HepG2 (cell line): ENCODE results near the gene MICOS13. TPM values are rescaled to one million over a fixed set of nuclear protein-coding genes. Genes with fewer than 3 reads are reported as not detected.
A peak's percentile ranks its signal among the peaks of the same experiment; 100 is the strongest.

ENCODE experiments used
- ARNTL ChIP-seq: sonication (generic); formaldehyde crosslinking; IDR thresholded peaks from 2 replicates; pipeline ENCODE4 v1.4.0; 2020; ENCODE audit warnings: mild to moderate bottlenecking, missing genetic modification reagents
- BHLHE40 ChIP-seq: IDR thresholded peaks from 2 replicates; pipeline ENCODE4 v1.6.1; 2011; ENCODE audit warnings: low read length, improper control_type of control experiment
- CEBPG ChIP-seq: IDR thresholded peaks from 2 replicates; pipeline ENCODE4 v1.6.1; 2016
- KLF13 ChIP-seq: sonication (generic); formaldehyde crosslinking; IDR thresholded peaks from 2 replicates; pipeline ENCODE4 v1.4.0; 2020; ENCODE audit warnings: mild to moderate bottlenecking, missing genetic modification reagents
- MEIS1 ChIP-seq: sonication (generic); formaldehyde crosslinking; IDR thresholded peaks from 2 replicates; pipeline ENCODE4 v1.9.0; 2021; ENCODE audit warnings: mild to moderate bottlenecking, missing genetic modification reagents, moderate library complexity, borderline replicate concordance
- RXRA ChIP-seq: sonication (generic); formaldehyde crosslinking; IDR thresholded peaks from 2 replicates; pipeline ENCODE4 v1.5.1; 2020; ENCODE audit warnings: missing genetic modification reagents
- SKI ChIP-seq: fragments of 450-650 bp; IDR thresholded peaks from one replicate; pipeline ENCODE4 v1.6.1; 2018; ENCODE audit warnings: mild to moderate bottlenecking; ENCODE audit not compliant: partially characterized antibody
- TAF15 ChIP-seq: fragments of 200-400 bp; formaldehyde crosslinking; IDR thresholded peaks from one replicate; pipeline ENCODE4 v1.6.1; 2018; ENCODE audit warnings: mild to moderate bottlenecking, low read depth, low read length; ENCODE audit not compliant: poor library complexity, severe bottlenecking
- TARDBP ChIP-seq: sonication (generic); formaldehyde crosslinking; IDR thresholded peaks from 2 replicates; pipeline ENCODE4 v1.8.0; 2022; ENCODE audit warnings: mild to moderate bottlenecking, missing genetic modification reagents
- TCF7 ChIP-seq: sonication (generic); IDR thresholded peaks from 2 replicates; pipeline ENCODE4 v1.6.1; 2016; ENCODE audit warnings: antibody characterized with exemption, low read depth
- TGIF2 ChIP-seq: IDR thresholded peaks from 2 replicates; pipeline ENCODE4 v1.6.1; 2016; ENCODE audit warnings: control low read depth, missing compliant biosample characterization
- YEATS2 ChIP-seq: sonication (generic); formaldehyde crosslinking; IDR thresholded peaks from 2 replicates; pipeline ENCODE4 v1.4.0; 2020; ENCODE audit warnings: missing genetic modification reagents, borderline replicate concordance
- YEATS4 ChIP-seq: sonication (generic); formaldehyde crosslinking; IDR thresholded peaks from 2 replicates; pipeline ENCODE4 v1.4.0; 2020; ENCODE audit warnings: missing genetic modification reagents, borderline replicate concordance
- ZFP36 ChIP-seq: fragments of 150-350 bp; IDR thresholded peaks from 2 replicates; pipeline ENCODE4 v1.6.1; 2018; ENCODE audit warnings: borderline replicate concordance, low read length, low read depth; ENCODE audit not compliant: partially characterized antibody
- ZNF354B ChIP-seq: sonication (generic); formaldehyde crosslinking; IDR thresholded peaks from 2 replicates; pipeline ENCODE4 v1.8.0; 2022; ENCODE audit warnings: mild to moderate bottlenecking, missing genetic modification reagents
- ZNF501 ChIP-seq: sonication (generic); formaldehyde crosslinking; IDR thresholded peaks from 2 replicates; pipeline ENCODE4 v1.5.1; 2020; ENCODE audit warnings: mild to moderate bottlenecking, moderate library complexity, missing genetic modification reagents
- ZNF674 ChIP-seq: sonication (generic); formaldehyde crosslinking; IDR thresholded peaks from 2 replicates; pipeline ENCODE4 v1.5.0; 2020; ENCODE audit warnings: low read depth, mild to moderate bottlenecking, missing genetic modification reagents
- ZSCAN30 ChIP-seq: sonication (generic); formaldehyde crosslinking; IDR thresholded peaks from 2 replicates; pipeline ENCODE4 v1.5.0; 2020; ENCODE audit warnings: mild to moderate bottlenecking, missing genetic modification reagents
- ZSCAN31 ChIP-seq: sonication (generic); formaldehyde crosslinking; IDR thresholded peaks from 2 replicates; pipeline ENCODE4 v1.5.0; 2020; ENCODE audit warnings: low read depth, mild to moderate bottlenecking, missing genetic modification reagents
- polyA plus RNA-seq, 8 experiments: library from polyadenylated mRNA; depleted of rRNA in 3 of 8; stranded (reverse) in 7 of 8; unstranded in 1 of 8; fragments of >200 nt; fragmentation: Illumina TruSeq in 4 of 8; extraction: Trizol in 4 of 8; gene quantifications; 2 replicates each; pipeline versions ENCODE4 v1.2.1 to v1.2.3, GENCODE V29; 2011 to 2016; ENCODE audit warnings: low read depth in 4 of 8, missing spikeins in 1 of 8, mixed read lengths in 1 of 8; ENCODE audit not compliant: insufficient read depth in 1 of 8
- total RNA-seq, 5 experiments: library from RNA; depleted of rRNA; stranded (reverse); fragments of >200 nt; fragmentation: Illumina TruSeq; extraction: Trizol; gene quantifications; 2 replicates each; pipeline ENCODE4 v1.2.3, GENCODE V29; 2016; ENCODE audit warnings: low read depth in 1 of 5
- TF ChIP-seq, protein P1 (sequence below): sonication (generic); formaldehyde crosslinking; IDR thresholded peaks from 2 replicates; pipeline ENCODE4 v1.5.1; 2020; ENCODE audit warnings: missing genetic modification reagents, mild to moderate bottlenecking, borderline replicate concordance
- TF ChIP-seq, protein P2 (sequence below): sonication (generic); formaldehyde crosslinking; IDR thresholded peaks from 2 replicates; pipeline ENCODE4 v1.8.0; 2023; ENCODE audit warnings: mild to moderate bottlenecking, missing genetic modification reagents
- TF ChIP-seq, protein P3 (sequence below): sonication (generic); formaldehyde crosslinking; IDR thresholded peaks from 2 replicates; pipeline ENCODE4 v1.5.1; 2020; ENCODE audit warnings: missing genetic modification reagents, mild to moderate bottlenecking, borderline replicate concordance
- TF ChIP-seq, protein P4 (sequence below): sonication (generic); formaldehyde crosslinking; IDR thresholded peaks from 2 replicates; pipeline ENCODE4 v1.4.0; 2020; ENCODE audit warnings: mild to moderate bottlenecking, missing genetic modification reagents
- TF ChIP-seq, protein P5 (sequence below): sonication (generic); formaldehyde crosslinking; IDR thresholded peaks from 2 replicates; pipeline ENCODE4 v1.4.0; 2020; ENCODE audit warnings: mild to moderate bottlenecking, missing genetic modification reagents

MICOS13 gene
- total and polyA plus RNA-seq, 2 of the 13 experiments (the other 11 are each of a cell fraction or from before 2014, with no cell fraction given), result 28.8 to 35.4 TPM

DNA sequence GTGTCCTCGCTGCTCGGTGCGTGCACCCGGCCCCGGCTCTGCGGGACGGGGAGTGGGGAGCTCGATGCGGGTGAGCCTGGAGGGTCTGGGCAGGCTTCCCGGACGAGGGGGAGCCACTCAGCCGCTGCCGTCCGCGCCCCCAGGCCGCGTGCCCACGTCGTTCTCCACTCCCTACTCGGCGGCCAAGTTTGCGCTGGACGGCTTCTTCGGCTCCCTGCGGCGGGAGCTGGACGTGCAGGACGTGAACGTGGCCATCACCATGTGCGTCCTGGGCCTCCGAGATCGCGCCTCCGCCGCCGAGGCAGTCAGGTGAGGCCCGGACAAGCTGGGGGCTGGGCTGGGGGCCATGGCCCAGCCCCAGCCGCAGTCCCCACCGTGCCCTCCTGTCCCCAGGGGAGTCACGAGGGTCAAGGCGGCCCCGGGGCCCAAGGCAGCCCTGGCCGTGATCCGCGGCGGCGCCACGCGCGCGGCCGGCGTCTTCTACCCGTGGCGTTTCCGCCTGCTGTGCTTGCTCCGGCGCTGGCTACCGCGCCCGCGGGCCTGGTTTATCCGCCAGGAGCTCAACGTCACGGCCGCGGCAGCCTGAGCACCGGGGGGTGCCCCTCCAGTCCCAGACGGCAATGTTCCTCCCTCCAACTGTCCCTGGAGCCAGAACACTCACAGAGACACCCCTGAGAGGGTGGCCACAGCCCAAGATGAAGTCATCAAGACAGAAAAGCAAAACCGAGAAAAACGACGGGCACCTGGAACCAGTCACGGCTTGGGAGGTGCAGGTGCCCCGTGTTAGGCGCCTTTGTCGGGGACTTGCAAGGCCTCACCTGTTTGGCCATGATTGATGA is 7.3 kb upstream of the MICOS13 start (continued):
- TF ChIP-seq ZFP36 (no peak), CEBPG (CRISPR knock-in tag) (no peak), YEATS4 (CRISPR knock-in tag) (peak; percentile 6; the same call in 1 of the 2 replicates), SKI (no peak), YEATS2 (CRISPR knock-in tag) (no peak), ZSCAN30 (CRISPR knock-in tag) (no peak), KLF13 (CRISPR knock-in tag) (no peak), ZNF354B (CRISPR knock-in tag) (no peak), BHLHE40 (no peak), ZSCAN31 (CRISPR knock-in tag) (no peak), ARNTL (CRISPR knock-in tag) (no peak), ZNF501 (CRISPR knock-in tag) (no peak), TAF15 (peak; percentile 66), TGIF2 (CRISPR knock-in tag) (no peak), ZNF674 (CRISPR knock-in tag) (no peak), MEIS1 (no peak), RXRA (CRISPR knock-in tag) (0 out of 2 replicates have a peak, but pooled peaks have one; percentile 12), TARDBP (CRISPR knock-in tag) (no peak), TCF7 (no peak)
- TF ChIP-seq, protein P1, sequence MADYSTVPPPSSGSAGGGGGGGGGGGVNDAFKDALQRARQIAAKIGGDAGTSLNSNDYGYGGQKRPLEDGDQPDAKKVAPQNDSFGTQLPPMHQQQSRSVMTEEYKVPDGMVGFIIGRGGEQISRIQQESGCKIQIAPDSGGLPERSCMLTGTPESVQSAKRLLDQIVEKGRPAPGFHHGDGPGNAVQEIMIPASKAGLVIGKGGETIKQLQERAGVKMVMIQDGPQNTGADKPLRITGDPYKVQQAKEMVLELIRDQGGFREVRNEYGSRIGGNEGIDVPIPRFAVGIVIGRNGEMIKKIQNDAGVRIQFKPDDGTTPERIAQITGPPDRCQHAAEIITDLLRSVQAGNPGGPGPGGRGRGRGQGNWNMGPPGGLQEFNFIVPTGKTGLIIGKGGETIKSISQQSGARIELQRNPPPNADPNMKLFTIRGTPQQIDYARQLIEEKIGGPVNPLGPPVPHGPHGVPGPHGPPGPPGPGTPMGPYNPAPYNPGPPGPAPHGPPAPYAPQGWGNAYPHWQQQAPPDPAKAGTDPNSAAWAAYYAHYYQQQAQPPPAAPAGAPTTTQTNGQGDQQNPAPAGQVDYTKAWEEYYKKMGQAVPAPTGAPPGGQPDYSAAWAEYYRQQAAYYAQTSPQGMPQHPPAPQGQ (CRISPR knock-in tag), result no peak
- TF ChIP-seq, protein P2, sequence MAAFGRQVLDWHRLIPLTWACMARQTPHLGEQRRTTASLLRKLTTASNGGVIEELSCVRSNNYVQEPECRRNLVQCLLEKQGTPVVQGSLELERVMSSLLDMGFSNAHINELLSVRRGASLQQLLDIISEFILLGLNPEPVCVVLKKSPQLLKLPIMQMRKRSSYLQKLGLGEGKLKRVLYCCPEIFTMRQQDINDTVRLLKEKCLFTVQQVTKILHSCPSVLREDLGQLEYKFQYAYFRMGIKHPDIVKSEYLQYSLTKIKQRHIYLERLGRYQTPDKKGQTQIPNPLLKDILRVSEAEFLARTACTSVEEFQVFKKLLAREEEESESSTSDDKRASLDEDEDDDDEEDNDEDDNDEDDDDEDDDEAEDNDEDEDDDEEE (CRISPR knock-in tag), result no peak
- TF ChIP-seq, protein P3, sequence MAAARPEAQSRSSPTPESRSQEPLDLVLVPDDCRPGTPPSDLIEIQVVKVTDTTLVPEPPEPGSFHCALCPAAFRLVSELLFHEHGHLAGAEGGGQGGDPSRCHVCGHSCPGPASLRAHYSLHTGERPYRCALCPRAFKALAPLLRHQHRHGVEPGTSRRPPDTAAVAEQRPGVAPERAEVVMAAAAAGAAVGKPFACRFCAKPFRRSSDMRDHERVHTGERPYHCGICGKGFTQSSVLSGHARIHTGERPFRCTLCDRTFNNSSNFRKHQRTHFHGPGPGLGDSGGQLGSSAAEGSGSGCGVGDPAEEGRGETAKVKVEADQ, result no peak
- TF ChIP-seq, protein P4, sequence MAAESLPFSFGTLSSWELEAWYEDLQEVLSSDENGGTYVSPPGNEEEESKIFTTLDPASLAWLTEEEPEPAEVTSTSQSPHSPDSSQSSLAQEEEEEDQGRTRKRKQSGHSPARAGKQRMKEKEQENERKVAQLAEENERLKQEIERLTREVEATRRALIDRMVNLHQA (CRISPR knock-in tag), result no peak
- TF ChIP-seq, protein P5, sequence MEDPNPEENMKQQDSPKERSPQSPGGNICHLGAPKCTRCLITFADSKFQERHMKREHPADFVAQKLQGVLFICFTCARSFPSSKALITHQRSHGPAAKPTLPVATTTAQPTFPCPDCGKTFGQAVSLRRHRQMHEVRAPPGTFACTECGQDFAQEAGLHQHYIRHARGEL (CRISPR knock-in tag), result no peak
